Activated CD8-positive, alpha-beta memory T cell treated with anti-CD3 and anti-CD28 coated beads, Interleukin-2, amount 50 U/mL, for 1 hour (primary cell): ENCODE data around the gene SGO1.
"Not testable (repeated sequence)": the region's sequence is repeated elsewhere in the genome, so short reads cannot be mapped to it uniquely, and the experiment has no call there.

Experiments used
- DNase-seq: peaks from one replicate; pipeline ENCODE4 v3.0.0-alpha.2; 2020; ENCODE audit errors: extremely low read depth

Gene SGO1

GRCh38 chr3:20185679-20186599 lies at the start of gene SGO1:
TSS of gene SGO1 (minus strand) at chr3:20186206. CDS start at chr3:20184027, 2,179 bp downstream.
- peak; percentile 98 for DNase-seq

DNA sequence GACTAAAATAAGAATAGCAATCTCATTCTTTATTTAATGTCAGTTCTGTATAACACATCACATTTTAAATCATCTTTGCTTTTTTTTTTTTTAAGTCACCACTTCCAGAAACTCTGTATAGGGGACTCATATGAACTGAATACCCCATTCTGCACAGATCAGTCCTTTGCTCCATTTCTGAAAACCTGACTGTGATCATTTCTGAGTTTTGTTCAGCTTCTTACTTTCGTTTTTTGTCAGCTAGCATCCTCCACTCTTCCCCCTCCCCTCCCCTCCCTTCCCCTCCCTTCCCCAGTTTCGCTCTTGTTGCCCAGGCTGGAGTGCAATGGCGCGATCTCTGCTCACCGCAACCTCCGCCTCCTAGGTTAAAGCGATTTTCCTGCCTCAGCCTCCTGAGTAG lies 49.8 kb upstream of the SGO1 start:
- no peak for DNase-seq

- DNase-seq = no peak
These were observed 47.1 kb upstream of the SGO1 start for GRCh38 chr3:20232906-20233780.

DNA sequence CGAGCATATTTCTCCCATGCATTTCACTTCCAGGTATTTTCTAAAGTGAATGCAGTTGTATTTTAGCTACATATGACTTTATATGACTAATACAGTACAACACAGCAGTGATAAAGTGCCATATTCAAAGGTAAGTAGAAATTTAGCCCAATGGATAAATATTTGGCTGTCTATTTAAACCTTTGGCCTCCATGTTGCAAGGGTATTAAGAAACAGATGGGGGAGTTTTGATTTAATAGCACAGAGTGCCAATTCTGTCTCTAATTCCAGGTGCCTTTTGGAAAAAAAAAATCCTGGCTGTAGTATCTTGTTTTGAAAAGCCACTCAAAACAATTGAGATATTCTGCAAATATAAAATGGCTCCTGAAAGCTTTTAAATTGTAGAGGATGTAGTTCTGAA lies 44.9 kb upstream of the SGO1 start:
- no peak for DNase-seq

DNA sequence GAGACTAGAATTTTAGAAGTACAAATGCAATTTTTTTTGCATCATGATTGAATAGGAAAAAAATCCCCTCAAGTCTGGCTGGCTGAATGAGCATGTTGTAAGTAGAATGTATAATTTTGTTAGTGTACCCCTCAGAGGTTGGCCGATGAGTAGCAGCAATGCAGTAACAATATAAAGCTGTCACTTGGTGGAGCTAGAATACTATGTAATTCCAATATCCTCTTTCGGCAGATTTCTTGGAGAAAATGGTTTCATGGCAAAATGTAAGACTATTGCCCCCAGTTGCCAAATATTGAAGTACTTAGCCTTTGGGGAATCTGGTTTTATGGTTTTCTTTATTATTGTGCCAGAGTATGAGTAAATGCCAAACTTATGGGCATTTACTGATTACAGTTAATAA lies 39.8 kb upstream of the SGO1 start:
- no peak for DNase-seq

DNA sequence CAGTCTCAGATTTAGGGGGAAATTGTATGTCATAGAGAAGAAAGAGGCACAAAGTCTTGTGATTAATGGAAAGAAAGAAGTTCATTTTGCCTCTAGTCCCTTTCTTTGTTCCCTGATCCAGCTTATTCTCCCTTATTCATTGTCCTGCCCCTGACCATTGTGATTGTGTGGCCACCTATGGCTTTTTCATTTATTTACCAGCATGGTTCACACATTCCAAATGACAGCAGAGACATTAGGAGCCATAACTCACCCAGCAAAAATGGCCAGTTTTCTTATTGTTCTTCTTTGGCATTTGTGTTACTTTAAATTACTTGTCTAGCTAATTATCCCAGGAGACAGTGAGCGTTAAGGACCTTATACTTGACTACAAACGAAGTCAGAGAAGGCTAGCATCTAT lies 36.3 kb upstream of the SGO1 start:
- no peak for DNase-seq

DNA sequence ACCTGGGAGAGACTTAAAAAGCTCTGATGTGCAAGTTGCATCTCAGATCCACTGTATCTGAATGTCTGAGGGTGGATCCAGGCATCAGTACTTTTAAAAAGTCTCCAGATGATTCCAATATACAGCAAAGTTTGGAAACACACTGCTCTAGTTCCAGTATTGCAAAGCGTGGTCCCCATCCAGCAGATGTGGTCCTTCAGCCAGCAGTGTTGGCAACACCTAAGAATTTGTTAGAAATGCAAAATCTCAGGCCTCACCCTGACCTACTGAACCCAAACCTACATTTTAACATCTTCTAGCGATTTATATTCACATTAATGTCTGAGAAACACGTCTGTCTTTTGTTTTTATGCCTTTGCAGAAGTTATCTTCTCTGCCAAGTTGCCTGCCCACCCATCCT lies 32.2 kb upstream of the SGO1 start:
- DNase-seq = no peak

GRCh38 chr3:20215636-20216035 lies 29.6 kb upstream of the SGO1 start:
- DNase-seq = no peak

GRCh38 chr3:20213491-20213890 lies 27.5 kb upstream of the SGO1 start:
- DNase-seq = not testable (repeated sequence)

DNA sequence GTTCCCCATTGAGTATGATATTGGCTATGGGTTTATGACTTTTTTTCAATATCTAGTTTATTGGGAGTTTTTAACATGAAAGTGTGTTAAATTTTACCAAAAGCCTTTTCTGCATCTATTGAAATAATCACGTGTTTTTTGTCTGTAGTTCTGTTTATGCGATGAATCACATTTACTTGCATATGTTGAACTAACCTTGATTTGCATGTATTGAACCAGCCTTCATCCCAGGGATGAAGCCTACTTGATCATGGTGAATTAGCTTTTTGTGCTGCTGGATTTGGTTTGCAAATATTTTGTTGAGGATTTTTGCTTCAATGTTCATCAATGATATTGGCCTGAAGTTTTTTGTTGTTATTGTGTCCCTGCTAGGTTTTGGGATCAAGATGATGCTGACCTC lies 21.9 kb upstream of the SGO1 start:
- not testable (repeated sequence) for DNase-seq

GRCh38 chr3:20205898-20206297 lies 19.9 kb upstream of the SGO1 start:
- DNase-seq = not testable (repeated sequence)

DNA sequence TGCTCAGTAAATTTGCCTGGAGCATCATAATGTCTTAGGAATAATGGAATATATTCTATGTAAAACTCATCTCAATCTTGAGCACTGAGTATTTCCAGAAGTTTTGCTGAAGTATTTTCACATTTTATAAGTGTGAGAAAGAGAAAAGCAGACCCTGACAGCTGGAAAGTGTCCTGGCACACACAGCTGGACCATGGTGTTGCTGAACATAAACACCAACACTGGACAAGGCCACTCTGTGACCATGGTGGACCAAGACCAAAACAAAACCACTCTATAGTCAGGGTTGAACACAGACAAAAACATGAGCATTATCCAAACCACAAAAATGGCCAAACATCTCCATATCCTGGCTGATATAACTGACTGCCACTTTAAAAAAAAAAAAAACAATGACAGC lies 15.1 kb upstream of the SGO1 start:
- DNase-seq = no peak

- no peak for DNase-seq
These were observed 11.8 kb upstream of the SGO1 start for GRCh38 chr3:20197775-20198174.

GRCh38 chr3:20194793-20195460 lies 8.9 kb upstream of the SGO1 start:
- no peak for DNase-seq

GRCh38 chr3:20190991-20191390 lies 5.0 kb upstream of the SGO1 start:
- no peak for DNase-seq

DNA sequence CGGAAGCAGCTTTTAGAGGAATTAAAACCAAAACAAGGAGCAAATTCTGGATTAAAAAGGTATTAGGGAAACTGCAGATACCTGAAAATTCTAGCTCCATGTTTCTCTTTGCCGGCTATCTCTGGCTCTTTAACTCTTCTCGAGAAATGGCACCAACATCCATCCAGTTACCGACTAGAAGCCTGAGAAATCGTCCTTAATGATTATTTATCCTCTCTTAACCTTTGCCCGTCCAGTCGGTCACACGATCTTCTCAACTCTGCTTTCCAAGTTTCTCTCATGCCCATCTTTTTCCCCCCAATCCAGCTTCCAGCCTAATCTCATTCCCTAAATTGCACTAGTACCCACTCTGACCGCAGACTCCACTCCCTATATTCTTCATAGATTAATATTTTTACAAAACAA lies 596 bp upstream of the SGO1 start:
- DNase-seq = no peak

DNA sequence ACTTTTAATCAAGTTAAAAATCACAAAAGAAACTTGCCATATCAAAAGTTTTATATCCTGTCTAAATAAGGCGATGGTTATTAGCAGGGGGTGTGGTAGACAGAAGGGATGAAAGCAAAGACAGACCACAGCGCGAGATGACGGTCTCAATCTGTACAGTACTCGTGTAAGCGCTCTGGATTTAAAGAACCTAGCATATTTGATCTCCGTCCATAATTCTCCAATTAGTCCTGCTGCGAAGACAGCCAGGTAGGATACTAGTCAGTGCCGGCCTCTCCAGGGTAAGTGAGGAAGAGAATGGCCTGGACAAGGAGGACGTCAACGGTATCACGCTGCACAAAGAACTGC lies 701 bp downstream of the SGO1 start:
- DNase-seq = no peak

DNA sequence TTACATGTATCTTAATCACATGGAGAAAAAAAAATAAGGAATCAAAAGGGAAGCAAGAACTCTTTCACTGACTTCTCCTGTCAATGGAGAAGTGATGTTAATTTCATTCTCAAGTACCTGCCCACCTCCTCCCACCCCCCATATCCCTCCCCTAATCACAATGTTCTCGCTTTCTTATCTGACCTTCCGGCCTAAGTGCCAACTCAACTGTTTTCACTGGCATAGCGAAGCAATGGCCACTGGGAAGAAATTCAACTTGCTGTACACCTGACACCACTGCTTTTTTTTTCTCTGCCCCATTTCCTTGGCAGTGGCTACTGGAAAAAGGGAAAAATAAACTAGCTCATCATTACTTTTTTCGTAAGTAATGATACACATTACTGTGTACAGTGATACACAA lies 3.8 kb downstream of the SGO1 start:
- no peak for DNase-seq

GRCh38 chr3:20181276-20181675 lies 4.7 kb downstream of the SGO1 start:
- DNase-seq = no peak

GRCh38 chr3:20173844-20174410 lies 12.1 kb downstream of the SGO1 start:
- DNase-seq = no peak

DNA sequence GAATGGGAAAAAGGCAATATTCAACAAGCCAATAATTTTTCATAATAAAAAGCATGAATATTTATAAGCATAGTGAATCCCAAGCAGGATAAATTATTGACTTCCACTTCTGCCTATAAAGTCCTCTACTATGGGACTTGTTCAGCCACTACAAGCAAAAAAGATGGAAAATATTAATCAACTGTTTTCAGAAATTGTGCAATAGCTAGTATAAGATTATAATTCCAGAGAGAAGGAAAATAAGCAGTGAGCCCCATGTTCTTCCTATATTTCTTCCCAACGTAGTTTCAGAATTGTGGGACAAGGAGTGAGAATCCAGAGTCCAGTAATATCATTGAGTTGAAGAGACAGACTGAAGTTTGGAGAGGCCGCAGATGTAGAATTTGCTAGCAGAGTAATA lies 24.3 kb downstream of the SGO1 start:
- no peak for DNase-seq

GRCh38 chr3:20160230-20160629 lies 25.8 kb downstream of the SGO1 start:
- no peak for DNase-seq
